Hippocampal formation (tissue), 2 donors: ENCODE results near the gene GTPBP2.
"Not testable (repeated sequence)": the region's sequence is repeated elsewhere in the genome, so short reads cannot be mapped to it uniquely, and the experiment has no call there.

Experiments
- DNase-seq, 2 donors: peaks; one replicate each; lab custom pipeline; 2025; lab: John Stamatoyannopoulos, UW

The GTPBP2 gene

GRCh38 chr6:43657221-43657802 is 28.2 kb upstream of the GTPBP2 start:
- DNase-seq, result no peak

- DNase-seq, result not testable (repeated sequence)
Observed at GRCh38 chr6:43652822-43653221, 23.8 kb upstream of the GTPBP2 start.

GRCh38 chr6:43648248-43648647 is 19.2 kb upstream of the GTPBP2 start:
- no peak for DNase-seq

- DNase-seq, result no peak
Observed at GRCh38 chr6:43647613-43648012, 18.5 kb upstream of the GTPBP2 start.

GRCh38 chr6:43645613-43645964 is 16.5 kb upstream of the GTPBP2 start:
- DNase-seq, result no peak

- peak in 1 of 2 donors; percentile 3 for DNase-seq
Observed at GRCh38 chr6:43644940-43645612, 16.0 kb upstream of the GTPBP2 start, which contains the start of gene RSPH9. RSPH9 (plus strand) TSS chr6:43645036; CDS start chr6:43645099, 63 bp downstream.

- no peak for DNase-seq
Observed at GRCh38 chr6:43639984-43640800, 11.1 kb upstream of the GTPBP2 start.

GRCh38 chr6:43636308-43636659 is 7.2 kb upstream of the GTPBP2 start:
- DNase-seq, result no peak

- peak; percentile 53 to 78 for DNase-seq
Observed at GRCh38 chr6:43635387-43636307, 6.6 kb upstream of the GTPBP2 start, which contains the start of gene MAD2L1BP. MAD2L1BP (plus strand) TSS chr6:43635840; CDS start chr6:43635876, 36 bp downstream.

- no peak for DNase-seq
Observed at GRCh38 chr6:43634702-43635303, 5.7 kb upstream of the GTPBP2 start.

- not testable (repeated sequence) for DNase-seq
Observed at GRCh38 chr6:43633002-43633401, 3.9 kb upstream of the GTPBP2 start.

GRCh38 chr6:43630980-43631619 is 2.0 kb upstream of the GTPBP2 start:
- DNase-seq, result no peak

GRCh38 chr6:43629505-43630300 is 639 bp upstream of the GTPBP2 start:
- peak; percentile 82 to 88 for DNase-seq

- peak in 1 of 2 donors; percentile 33 for DNase-seq
Observed at GRCh38 chr6:43628393-43629103, 516 bp downstream of the GTPBP2 start.

GRCh38 chr6:43627008-43627825 is 1.8 kb downstream of the GTPBP2 start:
- peak in 1 of 2 donors; percentile 10 for DNase-seq

- no peak for DNase-seq
Observed at GRCh38 chr6:43625393-43625992, 3.6 kb downstream of the GTPBP2 start.

GRCh38 chr6:43624786-43625288 is 4.2 kb downstream of the GTPBP2 start:
- DNase-seq, result no peak
